Endometrium (tissue), 2 donors: ENCODE results near the gene NHERF2.
"Not testable (repeated sequence)": the region's sequence is repeated elsewhere in the genome, so short reads cannot be mapped to it uniquely, and the experiment has no call there.

ENCODE experiments used
- FAIRE-seq: peaks from 2 replicates; lab custom pipeline; 2012; peaks lifted over from hg19 to GRCh38; lab: Jason Lieb, UNC
- donor health status: control.
- donor health status: control.

Gene NHERF2

DNA sequence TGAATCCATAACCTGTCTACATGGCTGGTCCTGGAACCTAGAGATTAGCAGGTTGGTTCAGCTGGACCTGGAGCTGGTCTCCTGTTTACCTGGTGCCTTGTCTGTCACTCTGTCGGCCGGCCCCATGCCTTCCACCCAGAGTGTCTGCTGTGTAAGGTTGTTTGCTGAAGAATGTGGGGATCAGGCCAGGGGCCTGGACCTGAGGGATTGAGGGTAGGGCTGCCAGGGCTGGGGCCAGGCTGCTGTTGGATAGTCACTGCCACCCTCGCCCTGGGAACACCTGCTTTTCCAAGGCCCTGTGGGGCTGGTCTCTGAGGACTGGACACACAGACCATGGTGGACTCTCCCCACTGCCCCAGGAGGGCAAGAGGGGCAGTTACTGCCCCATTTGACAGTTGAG is 1.4 kb downstream of the NHERF2 start:
- no peak for FAIRE-seq

GRCh38 chr16:2028620-2029220 is 2.0 kb downstream of the NHERF2 start:
- no peak for FAIRE-seq

GRCh38 chr16:2029350-2029749 is 2.6 kb downstream of the NHERF2 start:
- FAIRE-seq, result no peak

DNA sequence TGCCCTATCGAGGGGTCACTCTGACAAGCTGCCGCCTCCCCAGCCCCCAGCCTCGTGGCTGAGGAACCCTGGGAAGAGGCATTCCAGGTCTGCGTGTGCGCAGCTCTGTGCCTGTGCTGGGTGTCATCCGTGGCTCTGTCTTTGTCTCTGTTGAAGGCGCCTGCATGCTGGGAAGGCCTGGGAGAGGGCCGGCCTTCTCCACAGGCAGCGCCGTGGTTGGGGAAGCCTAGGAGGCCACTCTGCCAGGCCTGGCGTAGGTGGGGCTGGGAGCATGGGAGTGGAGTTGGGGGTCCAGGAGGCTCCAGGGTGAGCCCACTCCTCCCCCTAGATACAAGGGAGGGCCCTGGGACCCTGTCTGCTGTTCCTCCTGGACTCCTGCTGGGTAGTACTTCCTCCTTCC is 3.3 kb downstream of the NHERF2 start:
- FAIRE-seq, result no peak

DNA sequence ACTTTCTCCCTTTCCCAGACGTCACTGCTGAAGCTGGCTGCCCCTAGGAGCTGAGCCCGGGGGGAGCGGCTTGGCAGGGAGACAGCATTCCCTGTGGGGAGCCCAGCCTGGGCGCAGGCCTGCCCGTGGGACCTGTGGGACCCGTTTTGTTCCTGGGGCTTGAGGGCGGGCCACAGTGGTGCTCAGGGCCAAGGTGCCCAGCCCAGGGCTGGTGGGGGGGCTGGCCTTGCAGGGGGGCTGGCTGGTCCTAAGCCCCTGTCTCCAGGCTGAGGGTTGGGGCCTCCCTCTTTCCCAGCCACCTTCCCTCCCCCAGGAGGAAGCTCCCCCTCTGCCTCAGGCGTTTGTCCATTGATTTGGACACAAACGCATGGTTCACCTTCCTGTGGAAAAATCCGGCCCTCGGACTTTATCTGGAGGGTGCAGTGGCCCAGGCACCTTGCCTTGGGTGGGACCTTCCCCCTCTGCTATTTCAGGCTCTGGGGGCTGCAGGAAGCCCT is 4.4 kb downstream of the NHERF2 start:
- no peak for FAIRE-seq

DNA sequence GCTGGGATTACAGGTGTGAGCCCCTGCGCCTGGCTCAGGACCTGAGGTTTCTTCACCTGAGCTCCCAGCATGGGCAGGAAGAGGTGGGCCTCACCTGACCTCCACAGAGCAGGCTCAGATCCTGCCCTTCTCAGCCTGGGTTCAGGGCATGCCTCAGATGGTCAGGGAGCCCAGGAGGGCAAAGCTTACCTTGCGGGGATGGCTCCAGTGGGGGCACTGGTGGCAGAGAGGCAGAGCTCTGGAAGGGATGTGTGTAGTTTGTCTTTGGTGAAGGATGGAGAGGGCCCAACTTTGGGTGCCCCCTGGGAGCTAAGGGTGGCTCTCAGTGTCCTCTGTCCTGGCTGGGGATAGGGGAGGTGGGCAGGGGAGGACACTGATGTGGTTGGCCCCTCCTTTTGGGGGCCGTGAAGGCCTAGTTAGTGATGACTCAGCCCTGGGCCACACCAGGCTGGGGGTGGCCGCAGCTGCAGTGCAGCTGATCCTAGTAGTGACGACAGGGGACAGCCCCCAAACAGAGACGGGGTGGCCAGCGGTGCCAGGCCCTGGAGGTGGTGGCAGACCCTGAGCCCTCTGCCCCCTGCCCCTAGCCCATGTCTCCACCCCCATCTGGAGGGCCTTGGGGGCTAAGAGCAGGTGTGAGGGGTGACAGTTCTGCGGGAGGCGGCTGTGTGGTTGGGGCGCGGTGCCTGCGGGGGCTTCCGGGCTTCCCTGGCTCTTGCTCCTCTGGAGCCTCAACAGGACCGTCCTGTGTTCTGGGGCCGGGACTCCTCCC is 5.8 kb downstream of the NHERF2 start:
- FAIRE-seq, result no peak

DNA sequence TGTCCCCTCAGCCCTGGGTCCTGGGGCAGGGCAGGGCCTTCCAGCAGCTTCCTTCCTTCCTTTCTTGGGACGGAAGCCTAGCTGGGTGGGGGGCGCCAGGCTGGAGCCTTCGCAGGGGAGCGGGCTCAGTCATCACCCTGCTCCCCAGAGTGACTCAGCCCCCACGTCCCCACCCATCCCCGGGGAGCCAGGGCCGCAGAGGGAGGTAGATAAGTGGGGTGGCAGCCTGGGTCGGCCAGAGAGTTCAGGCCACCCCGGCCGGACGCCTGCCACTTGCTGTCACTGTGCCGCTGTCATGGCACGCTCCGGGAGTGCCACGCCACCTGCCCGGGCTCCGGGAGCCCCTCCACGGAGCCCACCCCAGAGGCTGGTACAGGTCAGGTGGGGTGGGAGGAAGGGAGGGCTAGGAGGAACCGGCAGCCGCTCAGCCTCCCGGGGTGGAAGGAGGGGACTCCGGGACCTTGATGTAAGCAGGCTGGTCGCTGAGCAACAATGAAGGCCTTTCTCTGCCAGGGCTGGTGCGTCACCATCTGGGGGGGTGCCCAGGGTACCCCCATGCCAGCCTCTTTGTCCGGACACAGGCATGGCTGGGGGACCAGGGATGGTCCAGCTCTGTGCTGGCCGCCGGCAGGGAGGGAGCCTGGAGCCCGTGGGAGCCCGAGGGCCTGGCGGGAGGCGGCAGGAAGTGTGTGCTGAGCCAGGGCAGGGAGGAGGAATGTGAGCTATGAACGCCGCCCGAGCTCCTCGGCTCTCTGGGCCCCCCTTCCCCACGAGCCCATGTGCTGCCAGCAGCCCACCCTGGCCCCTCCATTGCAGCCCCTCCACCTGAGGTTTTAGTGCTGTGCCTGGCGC is 6.6 kb downstream of the NHERF2 start:
- FAIRE-seq, result no peak

GRCh38 chr16:2033909-2034695 is 7.4 kb downstream of the NHERF2 start:
- FAIRE-seq, result not testable (repeated sequence)

DNA sequence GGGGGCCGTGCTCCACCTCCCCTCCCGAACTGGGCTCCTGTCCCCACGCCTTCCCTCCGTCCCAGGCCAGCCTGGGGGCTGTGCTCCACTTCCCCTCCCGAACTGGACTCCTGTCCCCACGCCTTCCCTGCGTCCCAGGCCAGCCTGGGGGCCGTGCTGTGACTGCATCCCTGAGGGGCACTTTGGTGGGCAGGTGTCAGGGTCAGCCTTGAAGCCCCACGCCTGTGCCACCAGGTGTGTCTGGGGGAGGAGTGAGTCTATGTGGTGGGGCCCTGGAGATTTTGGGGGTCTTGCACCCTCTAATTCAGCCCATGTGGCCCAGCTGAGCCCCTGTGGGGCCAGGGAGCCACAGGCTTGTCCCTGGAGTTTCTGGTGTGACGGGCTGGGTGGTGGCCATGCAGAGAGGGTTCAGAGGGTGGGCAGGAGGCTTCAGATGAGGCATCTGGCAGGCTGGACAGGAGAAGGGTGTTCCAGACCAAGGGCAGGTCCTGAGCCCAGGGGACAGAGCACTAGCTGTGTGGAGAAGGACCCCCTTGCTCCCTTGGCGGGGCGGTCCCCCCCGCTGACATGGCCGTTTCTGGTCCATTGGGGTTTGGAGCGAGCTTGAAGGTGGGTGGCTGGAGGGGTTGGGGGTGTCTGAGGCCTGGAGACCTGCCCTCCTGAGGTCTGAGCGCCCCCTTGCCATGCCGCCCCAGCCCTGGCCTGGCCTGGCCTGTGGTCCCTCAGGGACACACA is 8.2 kb downstream of the NHERF2 start:
- FAIRE-seq, result no peak

GRCh38 chr16:2035431-2036199 is 8.9 kb downstream of the NHERF2 start:
- no peak for FAIRE-seq

DNA sequence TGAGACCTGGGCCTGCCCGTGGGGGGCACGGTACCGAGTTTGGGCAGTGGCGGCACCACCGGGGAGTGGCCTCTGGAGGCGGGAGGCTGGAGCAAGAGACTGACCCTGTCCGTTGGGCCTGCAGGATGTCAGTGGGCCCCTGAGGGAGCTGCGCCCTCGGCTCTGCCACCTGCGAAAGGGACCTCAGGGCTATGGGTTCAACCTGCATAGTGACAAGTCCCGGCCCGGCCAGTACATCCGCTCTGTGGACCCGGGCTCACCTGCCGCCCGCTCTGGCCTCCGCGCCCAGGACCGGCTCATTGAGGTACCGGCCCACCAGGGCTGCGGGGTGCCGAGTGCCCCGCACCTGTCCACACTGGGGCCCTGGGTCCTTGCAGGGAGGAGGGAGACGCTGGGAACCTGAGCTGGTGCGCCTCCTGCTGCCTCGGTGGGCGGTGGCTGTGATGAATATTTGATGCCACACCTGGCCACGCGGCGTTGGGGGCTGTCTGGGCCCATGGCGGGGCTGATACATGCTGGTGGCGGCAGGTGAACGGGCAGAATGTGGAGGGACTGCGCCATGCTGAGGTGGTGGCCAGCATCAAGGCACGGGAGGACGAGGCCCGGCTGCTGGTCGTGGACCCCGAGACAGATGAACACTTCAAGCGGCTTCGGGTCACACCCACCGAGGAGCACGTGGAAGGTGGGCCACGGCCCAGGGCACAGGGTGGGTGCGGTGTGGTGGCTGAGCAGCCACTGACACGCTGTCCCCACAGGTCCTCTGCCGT is 9.7 kb downstream of the NHERF2 start:
- no peak for FAIRE-seq

DNA sequence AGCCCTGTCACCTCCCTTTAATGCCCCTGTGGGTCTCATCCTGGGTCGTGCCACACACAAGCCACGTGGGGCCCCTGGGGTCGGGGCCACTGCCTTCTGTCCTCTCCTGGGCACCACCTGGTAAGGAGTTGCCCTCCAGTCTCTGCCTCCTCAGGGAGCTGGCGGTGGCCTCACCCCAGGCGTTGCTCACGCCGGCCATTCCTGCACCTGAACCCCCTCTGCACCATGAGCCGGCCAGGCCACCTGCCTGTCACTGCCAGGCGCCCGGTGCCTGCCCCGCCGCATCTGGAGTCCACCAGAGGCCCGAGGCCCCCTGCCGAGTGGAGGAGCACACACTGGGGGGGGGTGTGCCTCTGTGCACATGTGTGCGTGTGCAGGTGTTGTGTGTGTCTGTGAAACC is 10.4 kb downstream of the NHERF2 start:
- no peak for FAIRE-seq

DNA sequence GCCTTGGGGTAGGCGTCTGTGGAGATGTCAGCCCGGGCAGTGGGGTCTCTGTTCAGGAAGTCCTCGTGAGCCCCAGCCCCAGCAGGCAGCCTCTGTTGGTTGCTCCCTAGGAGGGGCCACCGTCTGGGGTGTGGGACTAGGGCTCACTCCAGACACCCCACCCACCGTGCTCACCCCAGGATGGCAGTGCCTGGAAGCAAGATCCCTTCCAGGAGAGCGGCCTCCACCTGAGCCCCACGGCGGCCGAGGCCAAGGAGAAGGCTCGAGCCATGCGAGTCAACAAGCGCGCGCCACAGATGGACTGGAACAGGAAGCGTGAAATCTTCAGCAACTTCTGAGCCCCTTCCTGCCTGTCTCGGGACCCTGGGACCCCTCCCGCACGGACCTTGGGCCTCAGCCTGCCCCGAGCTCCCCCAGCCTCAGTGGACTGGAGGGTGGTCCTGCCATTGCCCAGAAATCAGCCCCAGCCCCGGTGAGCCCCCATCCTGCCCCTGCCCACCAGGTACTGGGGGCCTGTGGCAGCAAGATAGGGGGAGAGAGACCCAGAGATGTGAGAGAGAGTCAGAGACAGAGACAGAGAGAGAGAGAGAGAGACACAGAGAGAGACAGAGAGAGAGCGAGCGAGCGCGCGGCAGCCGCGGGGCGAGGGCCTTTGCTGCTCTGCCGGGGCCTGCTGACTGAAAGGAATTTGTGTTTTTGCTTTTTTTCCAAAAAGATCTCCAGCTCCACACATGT is 11.1 kb downstream of the NHERF2 start:
- FAIRE-seq, result no peak

DNA sequence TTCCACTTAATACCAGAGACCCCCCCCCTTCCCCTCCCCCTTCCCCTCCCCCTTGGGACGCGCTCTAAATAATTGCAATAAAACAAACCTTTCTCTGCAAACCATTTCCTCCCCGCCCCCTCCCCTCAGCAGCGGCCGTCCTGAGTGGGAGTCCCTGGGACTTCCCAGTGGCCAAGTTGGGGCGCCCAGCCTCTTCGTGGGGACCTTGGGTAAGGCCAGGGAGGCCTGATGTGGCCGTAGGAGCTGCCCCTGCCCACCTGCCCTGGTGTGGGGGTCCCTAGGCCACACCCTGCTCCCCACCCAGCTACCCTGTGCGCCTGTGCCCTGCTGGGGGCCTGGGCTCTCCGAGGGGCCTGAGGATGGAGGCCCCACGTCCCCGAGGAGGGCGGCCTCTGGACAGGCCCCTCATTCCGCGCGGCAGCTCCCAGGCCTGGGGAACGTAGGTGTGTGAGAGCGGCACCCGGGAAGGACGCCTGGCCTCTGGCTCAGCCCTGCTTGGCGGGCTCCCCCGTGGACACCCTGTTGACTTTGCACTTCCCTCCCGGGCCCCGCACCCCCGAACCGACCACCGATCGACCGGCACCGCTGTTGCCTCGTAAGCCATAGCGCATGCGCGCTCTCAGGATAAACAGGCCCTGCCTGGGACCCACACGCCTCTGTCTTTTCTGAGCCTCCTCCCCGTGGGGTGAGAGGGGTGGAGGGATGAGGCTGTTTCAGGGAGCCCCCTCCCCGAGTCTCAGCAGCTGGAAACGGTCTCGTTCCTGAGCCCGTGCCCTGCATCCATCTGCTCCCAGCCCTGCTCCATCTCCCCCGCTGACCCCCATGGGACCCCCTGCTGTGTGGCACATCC is 11.9 kb downstream of the NHERF2 start:
- no peak for FAIRE-seq

- FAIRE-seq, result peak; percentile 72
Observed at GRCh38 chr16:2039274-2040031, 12.8 kb downstream of the NHERF2 start.

DNA sequence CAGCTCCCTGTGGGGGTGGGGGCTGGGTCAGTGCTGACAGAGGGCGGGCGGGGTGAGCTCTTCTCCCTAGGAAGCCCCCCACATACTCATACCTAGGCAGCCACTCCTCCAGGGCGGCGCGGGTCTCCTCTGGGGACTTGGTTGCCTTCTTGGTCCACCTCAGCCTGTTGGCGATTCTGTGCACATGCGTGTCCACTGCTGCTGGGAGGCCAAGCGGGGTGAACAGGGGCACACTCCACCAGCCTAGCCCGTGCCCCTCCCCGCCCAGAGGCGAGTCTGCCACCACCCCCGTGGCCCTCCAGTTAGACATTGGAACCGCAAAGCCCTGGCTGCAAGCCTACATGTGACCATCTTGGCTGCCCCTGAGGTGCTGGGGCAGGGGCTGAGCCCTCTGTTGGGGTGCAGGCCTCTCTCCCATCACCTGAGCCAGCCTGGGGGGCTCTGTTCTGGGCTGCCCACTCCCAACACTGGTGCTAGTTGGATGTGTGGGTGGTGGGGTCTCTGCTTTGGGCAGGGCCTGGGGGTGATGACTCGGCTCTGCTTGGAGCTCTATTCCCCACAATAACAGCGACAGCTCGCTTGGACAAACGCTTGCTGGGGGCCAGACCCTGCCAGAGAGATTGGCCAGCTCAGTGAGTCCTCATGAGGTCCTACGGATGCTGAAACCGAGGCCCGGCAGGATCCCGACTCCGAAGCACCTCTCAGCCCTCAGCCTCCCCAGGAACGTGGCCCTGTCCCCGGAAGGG is 13.5 kb downstream of the NHERF2 start:
- FAIRE-seq, result no peak
